Spleen (tissue), 11 donors: ENCODE data around the gene C20orf141. TPM values are rescaled to one million over a fixed set of nuclear protein-coding genes. Genes with fewer than 3 reads are reported as not detected.

Experiments used
- DNase-seq: peaks from one replicate; pipeline ENCODE4 v3.0.0-alpha.2; 2020
- H3K27ac ChIP-seq, 8 donors: fragments of 200-600 bp; sonication (generic) in 7 of 8; 1 replicate in 4 of 8; 2 replicates in 4 of 8; pipeline versions ENCODE4 v1.5.0 to v1.8.0; 2016 to 2021; ENCODE audit warnings: inconsistent platforms in 4 of 8, mild to moderate bottlenecking in 4 of 8, moderate library complexity in 1 of 8
- H3K27me3 ChIP-seq, 7 donors: fragments of 200-600 bp; sonication (generic) in 6 of 7; replicated peaks in 1 of 7; 1 replicate in 4 of 7; 2 replicates in 3 of 7; pipeline versions ENCODE4 v1.5.0 to v1.8.0; 2016 to 2021; ENCODE audit warnings: inconsistent platforms in 3 of 7, mild to moderate bottlenecking in 1 of 7
- H3K36me3 ChIP-seq, 6 donors: fragments of 200-600 bp; sonication (generic) in 5 of 6; 1 replicate in 4 of 6; 2 replicates in 2 of 6; pipeline versions ENCODE4 v1.5.0 to v1.8.0; 2016 to 2021; ENCODE audit warnings: inconsistent platforms in 2 of 6
- H3K4me1 ChIP-seq, 6 donors: fragments of 200-600 bp; sonication (generic) in 5 of 6; 1 replicate in 3 of 6; 2 replicates in 3 of 6; pipeline versions ENCODE4 v1.5.0 to v1.8.0; 2016 to 2021; ENCODE audit warnings: inconsistent platforms in 3 of 6
- H3K4me3 ChIP-seq, 8 donors: fragments of 200-600 bp; sonication (generic) in 7 of 8; 1 replicate in 4 of 8; 2 replicates in 4 of 8; pipeline versions ENCODE4 v1.5.0 to v1.8.0; 2016 to 2021; ENCODE audit warnings: inconsistent platforms in 4 of 8, mild to moderate bottlenecking in 4 of 8, moderate library complexity in 2 of 8
- H3K9me3 ChIP-seq, 8 donors: fragments of 200-600 bp; sonication (generic) in 7 of 8; 1 replicate in 4 of 8; 2 replicates in 4 of 8; pipeline versions ENCODE4 v1.5.0 to v1.8.0; 2016 to 2021; ENCODE audit warnings: inconsistent platforms in 4 of 8
- POLR2A ChIP-seq, 3 donors: fragments of 450-650 bp; IDR thresholded peaks; one replicate each; pipeline ENCODE4 v1.5.1; 2017; ENCODE audit warnings: antibody characterized with exemption in 3 of 3, mild to moderate bottlenecking in 1 of 3
- POLR2AphosphoS5 ChIP-seq, 3 donors: sonication (generic); formaldehyde crosslinking; IDR thresholded peaks; one replicate each; pipeline ENCODE4 v1.5.1; 2017; ENCODE audit warnings: antibody characterized with exemption in 3 of 3
- WGBS, 5 donors: extraction: QIAGEN DNeasy Blood & Tissue Kit in 3 of 5; methylation state at CpG; one replicate each; pipeline versions ENCODE4 v1.1.5 to v1.1.7; 2013 to 2018; 5-methylcytosine and 5-hydroxymethylcytosine counted together
- intact Hi-C: fragments of 100-400 bp; cut with DNase I; formaldehyde crosslinking; loops from one replicate; pipeline ENCODE4 v1.15.0; 2023; ENCODE audit warnings: low total_unique reads
- polyA plus RNA-seq, 3 donors: library from polyadenylated mRNA; stranded (reverse); fragments of 200-250 nt; gene quantifications; one replicate each; pipeline ENCODE4 v1.2.1, GENCODE V29; 2013
- total RNA-seq, 7 donors: library from RNA; depleted of rRNA in 3 of 7; stranded (reverse); fragments of >200 nt in 3 of 7; fragmentation: NEBNext Ultra II Directional in 4 of 7; extraction: Animal tissue kit (Norgen Biotek cat#: 25700) in 4 of 7; gene quantifications; one replicate each; pipeline versions ENCODE4 v1.1.0 to v1.2.1, GENCODE V29; 2016 to 2021
- TF ChIP-seq, protein P1 (sequence below), 11 experiments: fragments of 200-600 bp in 7 of 11; fragments of 450-650 bp in 4 of 11; sonication (generic) in 4 of 11; IDR thresholded peaks in 8 of 11; conservative IDR thresholded peaks in 3 of 11; 1 replicate in 7 of 11; 2 replicates in 4 of 11; pipeline versions ENCODE4 v1.4.0 to v1.8.0; 2016 to 2021; ENCODE audit warnings: antibody characterized with exemption in 11 of 11, inconsistent platforms in 4 of 11, mild to moderate bottlenecking in 1 of 11
- donor health status: healthy with polysubstance abuse.
- donor health status: DM: no; HTN: no; CAD: no; lungs with moderate emphysema.
- donor health status: DM: no; HTN: no; CAD: no.
- donor health status: Bipolar disorder and iron deficiency.
- donor health status: healthy.
- donor health status: DM: no; HTN: no; CAD: no.
- donor health status: DM: yes; HTN: yes; CAD: no.

Gene C20orf141
- total and polyA plus RNA-seq, 10 donors = not detected

DNA sequence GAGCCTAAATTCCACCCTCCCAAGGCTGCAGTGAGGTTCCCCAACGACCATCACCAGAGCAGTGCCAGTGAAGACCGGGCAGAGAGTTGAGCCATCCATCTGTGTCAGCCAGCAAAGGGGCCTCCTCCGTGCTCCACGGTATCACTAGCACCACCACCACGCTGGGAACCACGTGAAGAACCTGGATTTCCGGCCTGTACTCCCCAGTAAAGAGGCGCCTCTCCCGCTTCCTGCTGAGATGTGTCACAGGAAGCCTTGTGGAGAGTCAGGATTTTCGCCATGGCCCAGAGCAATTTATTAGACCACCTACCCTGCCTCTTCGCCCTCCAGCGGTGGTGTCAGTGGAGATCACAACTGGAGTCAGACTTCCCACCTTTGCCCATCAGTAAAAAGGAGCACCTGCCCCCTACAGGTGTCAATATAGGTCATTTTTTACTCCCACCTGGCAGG, 43.1 kb upstream of the C20orf141 start:
- H3K4me3 ChIP-seq = no peak overlapping the region
- DNase-seq = no peak

GRCh38 chr20:2773812-2774211, 41.0 kb upstream of the C20orf141 start:
- Histone ChIP-seq H3K4me3 (no peak overlapping the region), H3K9me3 (peaks cover 0 to 13% (median 7%) of the 10 kb centered on the region in 8 donors), H3K36me3 (no peaks in the 10 kb centered on the region), H3K4me1 (peaks cover 0 to 5% (median 0%) of the 10 kb centered on the region in 6 donors), H3K27ac (no peak overlapping the region), H3K27me3 (peaks cover 0 to 41% (median 7%) of the 10 kb centered on the region in 7 donors)
- intact Hi-C loops = no loop called here
- TF ChIP-seq POLR2AphosphoS5 (IDR thresholded peaks at IDR 0.05) = no peak
- TF ChIP-seq POLR2A (IDR thresholded peaks at IDR 0.05) = no peak
- TF ChIP-seq, protein P1, sequence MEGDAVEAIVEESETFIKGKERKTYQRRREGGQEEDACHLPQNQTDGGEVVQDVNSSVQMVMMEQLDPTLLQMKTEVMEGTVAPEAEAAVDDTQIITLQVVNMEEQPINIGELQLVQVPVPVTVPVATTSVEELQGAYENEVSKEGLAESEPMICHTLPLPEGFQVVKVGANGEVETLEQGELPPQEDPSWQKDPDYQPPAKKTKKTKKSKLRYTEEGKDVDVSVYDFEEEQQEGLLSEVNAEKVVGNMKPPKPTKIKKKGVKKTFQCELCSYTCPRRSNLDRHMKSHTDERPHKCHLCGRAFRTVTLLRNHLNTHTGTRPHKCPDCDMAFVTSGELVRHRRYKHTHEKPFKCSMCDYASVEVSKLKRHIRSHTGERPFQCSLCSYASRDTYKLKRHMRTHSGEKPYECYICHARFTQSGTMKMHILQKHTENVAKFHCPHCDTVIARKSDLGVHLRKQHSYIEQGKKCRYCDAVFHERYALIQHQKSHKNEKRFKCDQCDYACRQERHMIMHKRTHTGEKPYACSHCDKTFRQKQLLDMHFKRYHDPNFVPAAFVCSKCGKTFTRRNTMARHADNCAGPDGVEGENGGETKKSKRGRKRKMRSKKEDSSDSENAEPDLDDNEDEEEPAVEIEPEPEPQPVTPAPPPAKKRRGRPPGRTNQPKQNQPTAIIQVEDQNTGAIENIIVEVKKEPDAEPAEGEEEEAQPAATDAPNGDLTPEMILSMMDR (IDR thresholded peaks at IDR 0.05 in 8 of 11, conservative IDR thresholded peaks at IDR 0.05 in 3 of 11) = no peak
- WGBS, 5 donors = 79 to 93% (median 89%) methylated on average over 9 of the region's 9 CpGs
- no peak for DNase-seq

More for the DNA sequence above, 43.1 kb upstream of the C20orf141 start:
- H3K4me1 ChIP-seq = peaks cover 0 to 5% (median 0%) of the 10 kb centered on the region in 6 donors
- no peak overlapping the region for H3K27ac ChIP-seq
- H3K36me3 ChIP-seq = no peaks in the 10 kb centered on the region
- H3K9me3 ChIP-seq = peaks cover 0 to 13% (median 7%) of the 10 kb centered on the region in 8 donors
- peaks cover 0 to 58% (median 16%) of the 10 kb centered on the region in 7 donors for H3K27me3 ChIP-seq
- intact Hi-C loops = no loop called here
- WGBS, 5 donors = 22 to 35% (median 30%) methylated on average over 11 to 12 of the region's 12 CpGs
- TF ChIP-seq, protein P1 (IDR thresholded peaks at IDR 0.05 in 8 of 11, conservative IDR thresholded peaks at IDR 0.05 in 3 of 11) = no peak
- TF ChIP-seq POLR2A (IDR thresholded peaks at IDR 0.05) (no peak), POLR2AphosphoS5 (IDR thresholded peaks at IDR 0.05) (no peak)

DNA sequence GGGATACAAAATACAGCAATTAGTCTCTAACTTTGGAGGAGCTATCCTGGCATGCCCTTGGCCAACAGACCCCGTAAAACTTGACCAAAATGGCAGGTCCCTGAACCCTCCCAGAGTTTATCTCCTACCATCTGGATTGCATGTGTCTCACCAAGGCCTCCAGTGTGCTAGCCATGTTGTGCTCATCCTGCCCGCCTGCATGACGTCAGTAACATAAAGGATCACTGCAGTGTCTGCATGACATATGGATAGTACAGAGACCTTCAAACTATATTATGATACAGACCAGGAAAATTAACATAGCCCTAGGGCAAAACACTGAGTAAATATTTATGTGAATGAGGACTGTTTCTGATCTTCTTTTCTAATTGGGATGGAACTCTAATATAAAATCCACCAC, 39.6 kb upstream of the C20orf141 start:
- WGBS, 5 donors = 86 to 100% (median 89%) methylated on average over 3 of the region's 3 CpGs

DNA sequence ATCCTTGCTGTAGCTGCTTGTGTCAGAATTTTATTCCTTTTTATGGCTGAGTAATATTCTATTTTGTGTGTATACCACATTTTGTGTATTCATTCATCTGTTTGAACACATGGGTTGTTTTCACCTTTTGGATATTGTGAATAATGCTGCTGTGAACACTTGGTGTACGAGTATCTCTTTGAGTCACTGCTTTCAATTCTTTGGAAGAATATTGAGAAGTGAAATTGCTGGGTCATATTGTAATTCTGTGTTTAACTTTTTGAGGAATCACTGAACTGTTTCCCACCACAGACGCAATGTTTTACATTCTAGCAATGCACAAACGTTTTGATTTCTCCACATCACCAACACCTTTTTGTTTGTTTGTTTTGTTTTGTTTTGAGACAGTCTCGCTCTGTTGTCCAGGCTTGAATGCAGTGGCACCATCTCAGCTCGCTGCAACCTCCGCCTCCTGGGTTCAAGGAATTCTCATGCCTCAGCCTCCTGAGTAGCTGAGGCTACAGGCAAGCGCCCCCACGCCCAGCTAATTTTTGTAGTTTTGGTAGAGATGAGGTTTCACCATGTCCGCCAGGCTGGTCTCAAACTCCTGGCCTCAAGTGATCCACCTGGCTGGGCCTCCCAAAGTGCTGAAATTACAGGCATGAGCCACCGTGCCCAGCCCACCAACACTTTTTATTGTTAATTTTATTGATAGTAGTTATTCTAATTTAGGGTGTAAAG, 36.0 kb upstream of the C20orf141 start:
- Histone ChIP-seq H3K4me3 (no peak overlapping the region), H3K9me3 (peaks cover 0 to 13% (median 7%) of the 10 kb centered on the region in 8 donors), H3K4me1 (no peaks in the 10 kb centered on the region), H3K27me3 (peaks cover 0 to 21% (median 0%) of the 10 kb centered on the region in 7 donors), H3K27ac (no peak overlapping the region), H3K36me3 (no peaks in the 10 kb centered on the region)
- DNase-seq = no peak
- WGBS, 5 donors = 72 to 81% (median 78%) methylated on average over 10 of the region's 10 CpGs
- TF ChIP-seq POLR2A (IDR thresholded peaks at IDR 0.05) (no peak), POLR2AphosphoS5 (IDR thresholded peaks at IDR 0.05) (no peak)
- TF ChIP-seq, protein P1 (IDR thresholded peaks at IDR 0.05 in 8 of 11, conservative IDR thresholded peaks at IDR 0.05 in 3 of 11) = no peak
- intact Hi-C loops = no loop called here

More for the DNA sequence above, 39.6 kb upstream of the C20orf141 start:
- peaks cover 0 to 34% (median under 1%) of the 10 kb centered on the region in 7 donors for H3K27me3 ChIP-seq
- TF ChIP-seq POLR2AphosphoS5 (IDR thresholded peaks at IDR 0.05) = no peak
- TF ChIP-seq, protein P1 (IDR thresholded peaks at IDR 0.05 in 8 of 11, conservative IDR thresholded peaks at IDR 0.05 in 3 of 11) = no peak
- no peak for TF ChIP-seq POLR2A (IDR thresholded peaks at IDR 0.05)
- intact Hi-C loops = no loop called here
- no peaks in the 10 kb centered on the region for H3K36me3 ChIP-seq
- no peak for DNase-seq
- H3K4me3 ChIP-seq = no peak overlapping the region
- no peak overlapping the region for H3K27ac ChIP-seq
- peaks cover 0 to 13% (median 7%) of the 10 kb centered on the region in 8 donors for H3K9me3 ChIP-seq
- H3K4me1 ChIP-seq = peaks cover 0 to 5% (median 0%) of the 10 kb centered on the region in 6 donors
